Raji (cell line): ENCODE data around the gene NGB.

ENCODE experiments used
- POLR2A ChIP-seq: IDR thresholded peaks from 2 replicates; pipeline ENCODE4 v1.6.1; 2011; ENCODE audit warnings: low read depth, low read length, control low read depth; ENCODE audit not compliant: insufficient read depth

The NGB gene

GRCh38 chr14:77230914-77231313 is 40.1 kb downstream of the NGB start:
- TF ChIP-seq POLR2A, result no peak

DNA sequence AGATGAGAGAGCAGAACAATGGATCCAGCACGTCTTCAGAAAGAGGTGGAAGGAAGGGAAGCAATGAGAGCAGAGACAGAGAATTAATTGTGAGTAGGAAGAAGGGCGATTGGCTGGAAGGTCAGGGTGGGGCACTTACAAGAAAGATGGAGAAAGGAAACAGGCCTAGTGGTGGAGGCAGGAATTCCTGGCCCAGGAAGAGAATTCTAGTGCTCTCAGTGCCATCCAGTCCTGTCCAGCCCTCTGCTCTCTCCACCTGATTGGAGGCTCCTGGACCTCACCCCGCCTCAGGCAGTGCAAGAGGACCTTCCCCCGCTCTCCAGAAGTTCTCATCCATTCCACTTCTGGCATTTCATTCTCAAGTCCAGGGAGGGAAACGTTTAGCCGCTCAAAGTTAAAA is 43.0 kb downstream of the NGB start:
- TF ChIP-seq POLR2A, result no peak

DNA sequence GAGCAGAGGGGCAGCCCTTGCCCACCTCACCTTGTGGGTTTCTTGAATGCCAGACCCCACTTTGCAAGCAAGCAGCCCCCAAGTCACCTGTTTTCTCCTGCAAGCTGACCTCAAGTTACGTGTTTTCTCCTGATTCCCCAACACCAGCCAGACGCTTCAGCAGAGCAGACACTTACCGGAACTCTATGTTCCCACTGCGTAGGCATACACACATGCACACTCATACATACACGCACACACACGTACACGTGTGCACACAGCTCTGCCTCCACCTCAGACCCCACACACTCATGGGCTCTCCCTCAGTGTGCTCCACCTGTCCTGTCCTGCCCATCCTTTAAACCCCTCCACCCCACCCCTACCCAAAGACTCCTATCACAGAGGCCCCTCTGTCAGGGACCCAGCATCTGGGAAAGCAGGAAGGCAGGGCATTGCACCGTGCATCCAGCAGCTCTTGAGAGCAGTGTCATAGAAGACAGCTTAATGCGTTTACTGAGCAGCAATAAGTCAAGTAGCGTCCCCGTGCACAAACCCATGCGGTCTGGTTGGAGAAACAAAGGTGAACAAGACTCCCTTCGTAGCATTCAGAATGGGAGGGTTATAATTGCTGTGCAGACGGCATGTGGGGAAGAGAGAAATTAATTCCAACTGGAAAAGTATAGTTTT is 45.0 kb downstream of the NGB start:
- no peak for TF ChIP-seq POLR2A

GRCh38 chr14:77225254-77225653 is 45.8 kb downstream of the NGB start:
- no peak for TF ChIP-seq POLR2A

DNA sequence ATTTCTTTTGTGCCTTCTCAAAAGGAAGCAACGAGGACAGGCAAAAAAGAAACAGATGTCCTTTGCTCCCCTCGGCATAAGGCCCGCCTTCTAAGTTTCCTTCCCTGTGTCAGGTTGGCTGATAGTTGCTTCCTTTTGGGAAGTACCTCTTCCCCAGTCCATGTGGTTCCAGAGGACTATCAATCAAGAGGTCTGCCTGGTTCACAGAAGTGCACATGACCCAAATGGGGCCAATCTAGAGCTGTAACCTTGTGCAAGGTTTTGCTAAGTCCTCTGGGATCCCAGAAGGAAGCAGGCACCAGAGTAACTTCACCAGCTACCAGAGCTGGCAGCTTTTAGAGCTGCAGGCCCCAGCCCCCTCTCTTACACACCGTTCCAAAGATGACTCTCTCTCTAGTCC is 46.8 kb downstream of the NGB start:
- no peak for TF ChIP-seq POLR2A

DNA sequence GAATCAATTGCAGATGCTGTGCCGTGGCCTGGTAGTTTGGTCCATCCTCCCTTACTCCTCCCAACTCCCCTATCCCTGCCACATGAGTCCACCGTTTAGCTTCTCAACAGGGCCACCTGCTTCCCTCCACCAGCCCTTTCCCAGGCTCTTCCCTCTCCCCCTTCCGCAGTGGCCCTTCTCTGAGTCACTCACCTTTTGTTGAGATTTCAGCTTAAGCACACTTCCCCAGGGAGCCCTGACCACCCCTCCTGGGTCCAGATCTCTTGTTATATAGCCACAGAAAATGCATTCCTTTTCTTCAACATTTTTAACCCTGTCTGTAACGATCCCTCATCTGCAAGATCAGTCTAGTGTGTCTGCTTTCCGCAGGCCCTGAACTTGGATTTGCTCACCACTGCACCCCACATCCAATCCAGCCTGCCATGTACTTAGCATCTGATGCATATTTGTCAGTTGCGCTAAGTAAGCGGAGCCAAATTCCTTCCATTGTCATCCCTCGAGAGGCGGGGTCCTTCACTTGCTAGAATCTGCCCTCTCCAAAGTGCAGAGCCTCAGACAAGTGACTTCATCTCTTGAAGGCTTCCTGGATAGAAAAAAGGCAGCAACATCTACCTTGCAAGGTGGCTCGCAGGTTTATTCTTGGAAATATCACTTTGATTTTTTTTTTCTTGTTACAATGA is 48.3 kb downstream of the NGB start:
- TF ChIP-seq POLR2A, result no peak

- TF ChIP-seq POLR2A, result no peak
Observed at GRCh38 chr14:77221241-77221871, 49.6 kb downstream of the NGB start.

DNA sequence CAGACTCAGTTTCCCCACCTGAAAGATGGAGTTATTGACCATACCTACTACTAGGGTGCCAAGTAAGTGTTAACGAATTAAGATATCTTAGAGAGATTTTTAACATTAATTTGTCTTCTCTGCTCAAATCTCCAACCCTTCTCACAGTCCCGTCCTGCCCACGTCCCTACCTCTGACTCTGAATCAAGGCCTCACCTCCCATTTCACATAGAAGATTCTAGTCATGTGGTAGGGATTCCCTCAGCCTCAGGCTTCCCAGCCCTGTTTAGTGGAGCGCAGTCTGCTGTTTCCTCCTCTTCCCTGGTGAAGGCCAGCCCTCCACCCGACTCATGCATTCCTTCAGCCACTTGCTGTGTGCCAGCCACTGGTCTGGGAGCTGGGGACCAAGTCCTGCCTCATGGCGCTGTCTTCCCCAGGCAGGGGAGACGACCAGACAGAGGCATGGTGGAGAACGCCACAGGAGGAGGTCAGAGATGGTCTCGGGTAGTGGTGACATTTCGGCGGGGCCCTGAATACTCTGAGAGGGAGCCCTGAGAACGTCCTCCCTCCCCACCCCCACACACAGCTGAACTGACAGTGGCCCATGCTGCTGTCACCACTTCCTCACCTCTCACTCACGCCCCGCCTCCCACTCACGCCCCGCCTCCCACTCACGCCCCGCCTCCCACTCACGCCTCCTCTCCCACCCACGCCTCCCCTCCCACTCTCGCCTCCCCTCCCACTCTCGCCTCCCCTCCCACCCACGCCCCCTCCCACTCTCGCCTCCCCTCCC is 50.6 kb downstream of the NGB start:
- TF ChIP-seq POLR2A, result no peak

DNA sequence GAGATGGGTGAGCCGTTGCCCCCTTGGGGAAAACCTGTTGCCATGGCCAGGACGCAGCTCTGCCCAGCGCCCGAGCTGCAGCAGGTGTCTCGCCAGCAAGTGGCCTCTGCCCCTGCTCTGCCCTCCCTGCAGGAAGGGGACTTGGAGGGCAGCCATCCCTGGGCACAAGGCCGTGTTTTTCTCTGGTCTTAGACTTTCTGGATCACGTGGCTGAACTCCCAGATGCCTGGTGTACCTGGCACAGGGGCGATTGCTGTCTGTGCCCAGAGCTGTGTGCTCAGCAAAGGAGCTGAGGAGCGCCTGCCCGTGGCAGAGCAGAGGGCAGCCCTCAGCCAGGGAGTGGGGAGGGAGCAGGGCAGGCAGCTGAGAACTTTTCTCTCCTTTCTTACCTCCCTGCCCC is 51.4 kb downstream of the NGB start:
- no peak for TF ChIP-seq POLR2A

DNA sequence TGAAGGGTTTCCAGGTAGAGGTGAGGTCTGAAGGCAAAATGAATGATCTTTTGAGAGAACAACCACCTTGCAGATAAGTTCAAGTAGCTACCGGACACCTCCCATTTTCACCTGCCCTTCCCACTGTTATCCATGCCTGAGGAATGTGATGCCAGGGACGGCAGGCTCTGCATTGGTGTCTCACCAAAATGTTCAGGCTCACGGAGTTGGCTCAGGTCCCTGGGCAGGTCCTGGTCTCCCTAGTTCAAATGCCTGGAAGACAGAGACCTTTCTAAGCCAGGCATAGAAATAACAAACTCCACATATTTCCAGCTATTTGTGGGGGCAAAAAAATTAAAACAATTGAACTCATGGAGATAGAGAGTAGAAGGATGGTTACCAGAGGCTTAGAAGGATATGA is 53.5 kb downstream of the NGB start:
- TF ChIP-seq POLR2A, result no peak
